Uterus (tissue), 2 donors: ENCODE data around the gene HMCN1.

ENCODE experiments used
- POLR2A ChIP-seq, 2 donors: fragments of 450-650 bp; IDR thresholded peaks; one replicate each; pipeline ENCODE4 v1.6.1; 2016; ENCODE audit warnings: antibody characterized with exemption in 2 of 2, mild to moderate bottlenecking in 1 of 2, moderate library complexity in 1 of 2
- TF ChIP-seq, protein P1 (sequence below), 4 experiments: fragments of 200-600 bp in 2 of 4; fragments of 450-650 bp in 2 of 4; sonication (generic) in 2 of 4; IDR thresholded peaks; one replicate each; pipeline ENCODE4 v1.5.1; 2016 to 2019; ENCODE audit warnings: antibody characterized with exemption in 4 of 4, mild to moderate bottlenecking in 2 of 4, moderate library complexity in 1 of 4

- TF ChIP-seq, protein P1, sequence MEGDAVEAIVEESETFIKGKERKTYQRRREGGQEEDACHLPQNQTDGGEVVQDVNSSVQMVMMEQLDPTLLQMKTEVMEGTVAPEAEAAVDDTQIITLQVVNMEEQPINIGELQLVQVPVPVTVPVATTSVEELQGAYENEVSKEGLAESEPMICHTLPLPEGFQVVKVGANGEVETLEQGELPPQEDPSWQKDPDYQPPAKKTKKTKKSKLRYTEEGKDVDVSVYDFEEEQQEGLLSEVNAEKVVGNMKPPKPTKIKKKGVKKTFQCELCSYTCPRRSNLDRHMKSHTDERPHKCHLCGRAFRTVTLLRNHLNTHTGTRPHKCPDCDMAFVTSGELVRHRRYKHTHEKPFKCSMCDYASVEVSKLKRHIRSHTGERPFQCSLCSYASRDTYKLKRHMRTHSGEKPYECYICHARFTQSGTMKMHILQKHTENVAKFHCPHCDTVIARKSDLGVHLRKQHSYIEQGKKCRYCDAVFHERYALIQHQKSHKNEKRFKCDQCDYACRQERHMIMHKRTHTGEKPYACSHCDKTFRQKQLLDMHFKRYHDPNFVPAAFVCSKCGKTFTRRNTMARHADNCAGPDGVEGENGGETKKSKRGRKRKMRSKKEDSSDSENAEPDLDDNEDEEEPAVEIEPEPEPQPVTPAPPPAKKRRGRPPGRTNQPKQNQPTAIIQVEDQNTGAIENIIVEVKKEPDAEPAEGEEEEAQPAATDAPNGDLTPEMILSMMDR (IDR thresholded peaks at IDR 0.05): no peak
- no peak for TF ChIP-seq POLR2A (IDR thresholded peaks at IDR 0.05)
Observed at GRCh38 chr1:185769136-185769535, 34.9 kb downstream of the HMCN1 start.
